GM12865 (cell line): Measurements from ENCODE around the gene RGS6.

Experiments
- DNase-seq: peaks from one replicate; pipeline ENCODE4 v3.0.0; 2010; ENCODE audit warnings: low read depth
- H3K4me3 ChIP-seq: 2 replicates; pipeline ENCODE4 v1.5.1; 2011; ENCODE audit warnings: mild to moderate bottlenecking, low read depth, low read length, control low read depth
- TF ChIP-seq, protein P1 (sequence below): IDR thresholded peaks from 2 replicates; pipeline ENCODE4 v1.5.1; 2011; ENCODE audit warnings: low read length, control low read depth, low read depth, inconsistent platforms; ENCODE audit not compliant: insufficient read depth; ENCODE audit errors: missing control alignments

The RGS6 gene

GRCh38 chr14:72333357-72333756, 401.1 kb downstream of the RGS6 start:
- TF ChIP-seq, protein P1, sequence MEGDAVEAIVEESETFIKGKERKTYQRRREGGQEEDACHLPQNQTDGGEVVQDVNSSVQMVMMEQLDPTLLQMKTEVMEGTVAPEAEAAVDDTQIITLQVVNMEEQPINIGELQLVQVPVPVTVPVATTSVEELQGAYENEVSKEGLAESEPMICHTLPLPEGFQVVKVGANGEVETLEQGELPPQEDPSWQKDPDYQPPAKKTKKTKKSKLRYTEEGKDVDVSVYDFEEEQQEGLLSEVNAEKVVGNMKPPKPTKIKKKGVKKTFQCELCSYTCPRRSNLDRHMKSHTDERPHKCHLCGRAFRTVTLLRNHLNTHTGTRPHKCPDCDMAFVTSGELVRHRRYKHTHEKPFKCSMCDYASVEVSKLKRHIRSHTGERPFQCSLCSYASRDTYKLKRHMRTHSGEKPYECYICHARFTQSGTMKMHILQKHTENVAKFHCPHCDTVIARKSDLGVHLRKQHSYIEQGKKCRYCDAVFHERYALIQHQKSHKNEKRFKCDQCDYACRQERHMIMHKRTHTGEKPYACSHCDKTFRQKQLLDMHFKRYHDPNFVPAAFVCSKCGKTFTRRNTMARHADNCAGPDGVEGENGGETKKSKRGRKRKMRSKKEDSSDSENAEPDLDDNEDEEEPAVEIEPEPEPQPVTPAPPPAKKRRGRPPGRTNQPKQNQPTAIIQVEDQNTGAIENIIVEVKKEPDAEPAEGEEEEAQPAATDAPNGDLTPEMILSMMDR: no peak
- no peak overlapping the region for H3K4me3 ChIP-seq
- DNase-seq: no peak

DNA sequence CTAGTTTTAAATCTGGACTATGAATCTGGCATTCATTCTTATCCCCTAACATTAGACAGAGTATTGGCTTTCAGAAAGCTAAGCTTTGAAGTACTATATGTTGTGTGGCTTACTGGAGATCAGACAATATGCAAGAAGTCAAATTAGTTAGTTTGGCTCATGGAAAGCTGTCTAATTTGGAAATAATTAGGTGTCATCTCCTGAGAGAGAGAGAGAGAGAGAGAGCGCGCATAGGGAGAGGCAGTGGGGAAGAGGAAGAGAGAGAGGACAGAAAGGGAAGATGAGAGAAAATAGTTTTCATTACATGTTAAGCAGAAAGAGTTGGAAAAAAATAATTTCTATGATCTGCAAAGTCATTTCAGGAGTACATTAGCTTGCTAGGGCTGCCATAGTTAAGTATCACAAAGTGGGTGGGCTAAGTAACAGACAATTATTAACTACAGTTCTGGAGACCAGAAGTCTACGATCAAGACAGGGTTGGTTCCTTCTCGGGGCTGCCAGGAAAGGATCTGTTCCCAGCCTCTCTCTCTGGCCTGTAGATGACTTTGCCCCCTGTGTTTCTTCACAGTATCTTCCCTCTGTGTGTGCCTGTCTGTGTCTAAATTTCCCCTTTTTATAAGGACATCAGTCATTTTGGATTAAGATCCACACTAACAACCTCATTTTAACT, 404.2 kb downstream of the RGS6 start:
- TF ChIP-seq, protein P1: no peak
- no peak for DNase-seq
- no peak overlapping the region for H3K4me3 ChIP-seq

GRCh38 chr14:72341237-72341636, 409.0 kb downstream of the RGS6 start:
- TF ChIP-seq, protein P1: no peak
- H3K4me3 ChIP-seq: no peak overlapping the region
- no peak for DNase-seq

DNA sequence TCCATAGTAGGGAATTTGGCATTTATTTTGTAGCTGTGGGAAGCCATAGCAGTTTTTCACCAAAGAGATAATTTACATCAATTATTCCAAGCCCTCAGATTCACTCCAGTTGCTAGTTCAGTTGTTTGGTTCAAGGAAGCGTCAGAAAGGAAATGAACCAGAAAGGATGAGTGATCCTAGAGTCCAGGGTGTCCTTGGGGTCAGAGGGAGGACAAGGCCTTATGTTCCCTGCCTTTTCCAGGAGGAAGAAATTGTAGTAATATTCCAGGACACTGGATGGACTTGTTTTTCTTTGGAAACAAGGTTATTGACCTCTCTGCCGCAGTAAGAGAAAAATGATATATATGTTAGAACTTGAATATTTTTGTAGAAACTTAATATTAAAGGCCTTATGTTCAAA, 409.5 kb downstream of the RGS6 start:
- no peak overlapping the region for H3K4me3 ChIP-seq
- TF ChIP-seq, protein P1: no peak
- DNase-seq: no peak

DNA sequence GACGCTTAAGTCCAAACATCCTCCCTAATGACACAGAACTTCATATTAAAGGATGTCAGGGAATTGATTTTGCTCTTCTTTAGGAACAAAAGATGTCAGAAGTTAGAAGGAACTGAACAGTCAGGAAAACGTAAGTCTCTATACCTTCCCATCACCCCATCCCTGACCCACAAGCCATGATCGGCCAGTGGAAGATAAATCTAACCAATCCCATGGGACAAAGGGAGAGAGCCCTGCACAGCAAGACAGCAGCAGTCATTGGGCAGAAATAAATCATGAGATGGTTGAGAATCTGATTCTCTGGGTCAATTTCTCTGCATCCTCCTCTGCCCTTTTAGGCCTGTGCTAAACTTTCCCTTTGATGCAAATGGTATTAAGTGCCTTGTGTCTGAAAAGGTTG, 414.9 kb downstream of the RGS6 start:
- TF ChIP-seq, protein P1: no peak
- no peak for DNase-seq

GRCh38 chr14:72350215-72350614, 418.0 kb downstream of the RGS6 start:
- peak; percentile 22 for DNase-seq
- TF ChIP-seq, protein P1: no peak
- no peak overlapping the region for H3K4me3 ChIP-seq

More for the DNA sequence above, 414.9 kb downstream of the RGS6 start:
- no peak overlapping the region for H3K4me3 ChIP-seq

GRCh38 chr14:72352012-72352411, 419.8 kb downstream of the RGS6 start:
- TF ChIP-seq, protein P1: no peak

More at GRCh38 chr14:72352012-72352411, 419.8 kb downstream of the RGS6 start:
- DNase-seq: peak; percentile 38
- no peak overlapping the region for H3K4me3 ChIP-seq
